Upper lobe of left lung (tissue), 4 donors: Measurements from ENCODE around the gene SNTG2.

Source experiments
- CTCF ChIP-seq, 6 experiments: fragments of 450-650 bp in 4 of 6; fragments of 200-600 bp in 2 of 6; sonication (generic) in 2 of 6; IDR thresholded peaks; one replicate each; pipeline ENCODE4 v1.5.1; 2016 to 2019; ENCODE audit warnings: antibody characterized with exemption in 6 of 6
- POLR2A ChIP-seq, 4 donors: fragments of 450-650 bp; IDR thresholded peaks; one replicate each; pipeline ENCODE4 v1.5.1; 2016 to 2017; ENCODE audit warnings: antibody characterized with exemption in 4 of 4, mild to moderate bottlenecking in 2 of 4
- POLR2AphosphoS5 ChIP-seq, 2 donors: sonication (generic); formaldehyde crosslinking; IDR thresholded peaks; one replicate each; pipeline ENCODE4 v1.5.1; 2017; ENCODE audit warnings: antibody characterized with exemption in 2 of 2

GRCh38 chr2:1237783-1238182 is 287.1 kb downstream of the SNTG2 start:
- TF ChIP-seq CTCF (IDR thresholded peaks at IDR 0.05) = no peak
- TF ChIP-seq POLR2AphosphoS5 (IDR thresholded peaks at IDR 0.05) = no peak
- no peak for TF ChIP-seq POLR2A (IDR thresholded peaks at IDR 0.05)
